Activated T-cell treated with anti-CD3 and anti-CD28 coated beads, Interleukin-2, amount 50 U/mL, for 24 hours (primary cell): Measurements from ENCODE around the gene PMF1.
A peak's percentile ranks its signal among the peaks of the same experiment; 100 is the strongest.

Experiments used
- DNase-seq: peaks from one replicate; pipeline ENCODE4 v3.0.0-alpha.2; 2020
- H3K27ac Mint-ChIP-seq: 2 replicates; pipeline ENCODE4 v1.8.0; 2020; ENCODE audit warnings: mild to moderate bottlenecking, mixed read lengths
- H3K27me3 Mint-ChIP-seq: 2 replicates; pipeline ENCODE4 v1.8.0; 2020; ENCODE audit warnings: mixed read lengths
- H3K36me3 Mint-ChIP-seq: 2 replicates; pipeline ENCODE4 v1.8.0; 2020; ENCODE audit warnings: low read depth, mixed read lengths
- H3K4me1 Mint-ChIP-seq: 2 replicates; pipeline ENCODE4 v1.8.0; 2020; ENCODE audit warnings: low read depth, mixed read lengths
- H3K4me3 Mint-ChIP-seq: 2 replicates; pipeline ENCODE4 v1.8.0; 2020; ENCODE audit warnings: mild to moderate bottlenecking, moderate library complexity, mixed read lengths
- H3K9me3 Mint-ChIP-seq: 2 replicates; pipeline ENCODE4 v1.8.0; 2020; ENCODE audit warnings: mixed read lengths

PMF1 gene

DNA sequence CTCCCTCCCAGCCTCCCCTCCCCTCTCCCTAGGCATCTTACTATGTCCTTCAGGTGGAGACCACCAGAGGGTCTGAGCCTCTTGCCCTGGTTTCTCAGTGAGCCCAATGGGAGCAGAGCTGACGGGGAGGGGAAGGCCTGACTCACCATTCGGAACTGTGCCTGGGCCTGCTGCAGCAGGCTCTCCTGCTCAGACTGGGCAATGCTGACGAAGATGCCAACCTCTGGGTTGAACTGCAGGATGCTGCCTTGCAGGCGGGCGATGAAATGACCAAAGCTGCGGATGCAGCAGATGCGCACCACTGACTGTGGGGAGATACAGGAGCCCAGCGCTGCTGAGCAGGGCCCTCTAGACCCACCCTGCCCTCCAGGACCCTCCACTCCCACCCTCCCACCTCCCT lies 46.1 kb downstream of the PMF1 start:
- no peaks in the 10 kb centered on the region for H3K27me3 Mint-ChIP-seq
- H3K4me3 Mint-ChIP-seq: no peak overlapping the region
- DNase-seq: no peak
- H3K36me3 Mint-ChIP-seq: peaks cover 85% of the 10 kb centered on the region
- H3K9me3 Mint-ChIP-seq: no peaks in the 10 kb centered on the region
- H3K4me1 Mint-ChIP-seq: peaks cover 14% of the 10 kb centered on the region
- no peak overlapping the region for H3K27ac Mint-ChIP-seq

- no peak for DNase-seq
- Mint-ChIP-seq H3K4me3 (no peak overlapping the region), H3K9me3 (no peaks in the 10 kb centered on the region), H3K27ac (no peak overlapping the region), H3K4me1 (peaks cover 15% of the 10 kb centered on the region), H3K27me3 (no peaks in the 10 kb centered on the region), H3K36me3 (peaks cover 88% of the 10 kb centered on the region)
These were observed 47.0 kb downstream of the PMF1 start for GRCh38 chr1:156259805-156260204.

DNA sequence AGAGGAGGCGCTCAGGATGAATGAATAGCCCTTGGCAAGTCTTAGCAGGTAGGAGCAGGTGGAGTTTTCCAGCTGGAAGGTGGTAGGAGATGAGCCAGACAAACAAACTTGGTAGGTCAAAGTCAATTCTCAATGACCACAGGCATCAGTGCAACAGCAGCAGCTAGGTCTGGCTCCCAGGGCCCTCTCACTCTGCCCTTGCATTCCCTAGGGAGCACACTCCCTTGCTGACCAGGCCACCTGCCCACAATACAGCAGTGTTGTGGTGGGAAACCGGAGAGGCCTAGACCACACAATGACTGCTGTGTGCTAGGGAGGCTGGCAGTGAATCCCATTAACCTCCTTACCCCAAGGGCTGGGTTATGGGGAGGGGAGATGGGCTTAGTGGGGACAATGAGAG lies 48.1 kb downstream of the PMF1 start:
- Mint-ChIP-seq H3K4me3 (no peak overlapping the region), H3K9me3 (no peaks in the 10 kb centered on the region), H3K27ac (peak overlapping the region; percentile 45), H3K4me1 (peaks cover 15% of the 10 kb centered on the region), H3K36me3 (peaks cover 96% of the 10 kb centered on the region), H3K27me3 (no peaks in the 10 kb centered on the region)
- DNase-seq: no peak

DNA sequence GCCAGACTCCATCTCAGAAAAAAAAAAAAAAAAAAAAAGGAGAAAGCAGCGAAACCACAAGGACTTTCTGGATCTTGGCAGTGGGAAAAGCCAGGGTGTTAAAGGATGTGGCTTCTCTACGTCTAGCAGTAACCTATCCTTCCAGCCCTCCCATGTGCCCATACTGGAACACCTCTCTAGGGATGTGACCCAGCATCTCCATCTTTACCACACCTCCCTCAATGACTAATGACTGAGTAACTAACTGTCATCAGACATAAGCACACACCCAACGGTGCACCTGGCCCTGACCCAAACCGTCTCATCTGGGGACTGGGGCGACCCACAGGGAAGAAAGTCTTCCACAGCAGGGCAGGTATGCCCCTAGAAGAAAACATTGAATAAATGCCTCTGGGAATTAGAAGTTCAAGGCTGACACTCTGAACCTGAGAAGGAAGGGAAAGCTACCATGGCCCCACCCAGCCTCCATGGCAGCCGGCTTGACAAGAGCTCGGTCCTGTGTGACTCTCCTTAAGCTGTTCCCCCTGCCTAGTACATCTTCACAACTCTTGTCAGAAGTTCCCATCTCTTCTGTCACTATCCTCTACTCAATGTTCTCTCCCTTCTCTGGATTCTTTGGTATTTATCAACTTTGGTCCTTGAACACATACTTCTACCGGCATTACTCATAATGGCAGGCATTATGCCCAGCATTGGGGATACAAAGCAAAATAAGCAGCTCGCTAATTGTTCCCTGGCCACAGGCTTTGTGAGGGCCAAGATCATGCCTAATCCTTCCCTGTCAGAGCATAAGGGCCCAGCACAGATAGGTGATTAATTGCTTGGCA lies 49.9 kb downstream of the PMF1 start:
- Mint-ChIP-seq H3K27me3 (no peaks in the 10 kb centered on the region), H3K36me3 (peaks cover 96% of the 10 kb centered on the region), H3K4me3 (no peak overlapping the region), H3K4me1 (peaks cover 15% of the 10 kb centered on the region), H3K27ac (peak overlapping the region; percentile 2), H3K9me3 (no peaks in the 10 kb centered on the region)
- no peak for DNase-seq

DNA sequence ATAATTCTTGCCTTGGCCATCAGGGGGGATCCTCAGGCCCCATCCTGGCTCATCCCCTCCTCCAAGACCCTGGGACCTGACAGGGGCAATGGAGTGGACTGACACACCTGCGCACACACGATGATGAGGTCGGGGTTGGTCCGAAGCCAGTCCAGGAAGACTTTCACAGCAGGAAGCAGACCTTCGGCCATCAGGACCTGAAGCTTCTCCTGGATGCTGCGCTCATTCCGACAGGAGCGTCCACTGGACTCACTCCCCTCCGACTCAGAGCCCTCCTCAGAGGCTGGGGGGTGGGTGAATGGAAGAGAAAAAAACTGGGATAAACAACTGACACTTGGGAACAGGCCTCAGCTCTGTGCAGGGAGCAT lies 50.5 kb downstream of the PMF1 start:
- H3K4me3 Mint-ChIP-seq: no peak overlapping the region
- H3K27me3 Mint-ChIP-seq: no peaks in the 10 kb centered on the region
- peaks cover 15% of the 10 kb centered on the region for H3K4me1 Mint-ChIP-seq
- no peak overlapping the region for H3K27ac Mint-ChIP-seq
- no peaks in the 10 kb centered on the region for H3K9me3 Mint-ChIP-seq
- no peak for DNase-seq
- H3K36me3 Mint-ChIP-seq: peaks cover 96% of the 10 kb centered on the region

DNA sequence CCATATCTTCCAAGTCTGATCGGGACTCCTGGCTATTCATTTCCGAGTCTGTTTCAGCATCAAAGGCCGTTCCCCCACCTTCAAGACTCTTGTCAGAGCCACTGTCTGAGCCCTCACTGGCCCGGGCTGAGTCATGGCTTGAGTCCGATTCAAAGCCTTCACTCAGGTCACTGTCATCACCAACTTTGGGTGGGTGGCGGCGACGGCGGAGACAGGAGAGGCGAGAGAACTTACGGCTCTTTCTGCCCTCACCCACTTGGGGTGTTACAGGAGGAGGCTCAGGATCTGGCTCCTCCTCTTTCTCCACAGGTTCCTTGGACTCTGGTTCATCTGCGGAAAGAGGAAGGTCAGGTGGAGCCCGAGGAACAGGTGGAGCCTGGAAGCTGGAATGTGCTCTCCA lies 53.2 kb downstream of the PMF1 start:
- Mint-ChIP-seq H3K4me3 (no peak overlapping the region), H3K27me3 (no peaks in the 10 kb centered on the region), H3K27ac (no peak overlapping the region), H3K4me1 (peaks cover 15% of the 10 kb centered on the region), H3K9me3 (no peaks in the 10 kb centered on the region), H3K36me3 (peaks cover 92% of the 10 kb centered on the region)
- no peak for DNase-seq

DNA sequence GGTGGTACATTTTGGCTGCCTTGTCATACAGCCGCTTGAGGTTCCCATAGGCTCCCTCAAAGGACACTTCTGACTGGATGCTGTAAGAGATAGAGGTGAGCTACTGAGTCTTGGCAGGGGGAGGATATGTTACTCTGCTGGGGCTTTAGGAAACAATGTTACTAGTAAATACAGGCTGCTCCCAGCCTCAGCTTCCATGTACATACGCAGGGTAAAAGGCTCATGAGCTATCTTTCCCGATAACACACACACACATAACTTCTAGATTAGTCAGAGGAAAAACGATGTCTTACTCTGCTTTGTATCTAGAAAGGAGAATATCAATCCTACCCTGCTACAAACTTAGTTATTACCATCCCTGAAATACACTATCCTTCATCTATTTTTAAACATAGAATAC lies 55.5 kb downstream of the PMF1 start:
- Mint-ChIP-seq H3K27me3 (no peaks in the 10 kb centered on the region), H3K4me1 (peaks cover 5% of the 10 kb centered on the region), H3K9me3 (no peaks in the 10 kb centered on the region), H3K36me3 (peaks cover 93% of the 10 kb centered on the region), H3K4me3 (no peak overlapping the region), H3K27ac (no peak overlapping the region)
- DNase-seq: no peak

DNA sequence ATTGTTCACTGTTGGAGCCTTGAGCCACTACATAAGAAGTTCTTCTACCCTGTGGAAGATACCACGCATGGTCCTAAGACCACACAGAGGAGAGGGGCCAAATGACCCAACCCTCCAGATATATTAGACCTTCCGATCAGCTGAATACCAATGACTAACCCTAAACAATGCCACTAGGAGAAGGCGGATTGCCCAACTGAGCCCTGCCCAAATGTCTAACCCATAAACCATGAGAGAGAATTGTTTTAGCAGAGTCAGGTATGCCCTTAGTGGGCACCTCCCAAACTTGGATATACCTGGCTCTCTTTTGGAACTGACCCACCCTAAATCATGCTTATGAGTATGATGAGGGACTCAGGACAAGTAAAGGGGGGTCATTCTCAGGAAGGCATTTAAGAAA lies 57.5 kb downstream of the PMF1 start:
- peaks cover 95% of the 10 kb centered on the region for H3K36me3 Mint-ChIP-seq
- no peaks in the 10 kb centered on the region for H3K9me3 Mint-ChIP-seq
- H3K27me3 Mint-ChIP-seq: no peaks in the 10 kb centered on the region
- H3K27ac Mint-ChIP-seq: no peak overlapping the region
- no peak overlapping the region for H3K4me3 Mint-ChIP-seq
- no peak for DNase-seq
- H3K4me1 Mint-ChIP-seq: no peaks in the 10 kb centered on the region

DNA sequence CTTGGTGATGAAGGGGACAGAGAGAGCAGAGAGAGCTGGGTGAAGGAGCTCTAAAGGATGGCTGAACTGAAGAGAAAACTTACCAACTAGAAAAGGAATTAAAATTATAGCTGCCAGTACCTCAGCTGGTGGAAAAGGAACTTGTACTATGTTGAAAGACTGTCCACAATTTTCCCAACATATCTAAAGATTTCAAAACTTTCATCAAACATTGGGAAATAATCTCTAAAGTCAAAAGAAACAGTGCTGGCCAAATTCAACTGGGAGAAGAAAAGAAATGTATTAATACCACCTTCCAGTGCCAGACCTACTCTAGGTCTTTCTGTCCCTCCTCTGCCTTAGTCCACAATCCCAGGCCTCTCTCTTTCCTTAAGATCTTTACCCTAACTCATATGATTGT lies 63.7 kb downstream of the PMF1 start:
- Mint-ChIP-seq H3K4me1 (peaks cover 20% of the 10 kb centered on the region), H3K27me3 (no peaks in the 10 kb centered on the region), H3K27ac (peak overlapping the region; percentile 29), H3K36me3 (peaks cover 99% of the 10 kb centered on the region), H3K4me3 (no peak overlapping the region), H3K9me3 (no peaks in the 10 kb centered on the region)
- no peak for DNase-seq

DNA sequence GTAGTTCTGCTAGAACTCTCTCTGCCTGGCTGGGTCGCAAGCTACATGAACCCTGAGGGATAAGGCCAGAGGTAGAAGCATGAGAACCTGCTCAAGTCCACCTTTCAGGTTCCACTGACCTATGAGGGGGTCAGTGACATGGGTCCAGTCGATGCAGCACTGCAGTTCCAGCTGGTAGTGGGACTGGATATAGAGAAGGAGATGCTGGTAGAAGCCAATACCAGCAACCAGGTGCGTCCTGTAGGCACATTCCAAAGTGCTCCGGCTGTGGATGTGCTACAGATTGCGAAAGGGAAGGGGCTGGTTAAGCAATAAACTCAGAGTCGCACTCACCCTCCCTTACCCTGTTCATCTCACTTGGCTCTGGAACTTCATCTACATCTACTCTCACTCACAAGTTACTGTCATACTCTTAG lies 64.2 kb downstream of the PMF1 start:
- H3K36me3 Mint-ChIP-seq: peaks cover 99% of the 10 kb centered on the region
- H3K4me3 Mint-ChIP-seq: no peak overlapping the region

DNA sequence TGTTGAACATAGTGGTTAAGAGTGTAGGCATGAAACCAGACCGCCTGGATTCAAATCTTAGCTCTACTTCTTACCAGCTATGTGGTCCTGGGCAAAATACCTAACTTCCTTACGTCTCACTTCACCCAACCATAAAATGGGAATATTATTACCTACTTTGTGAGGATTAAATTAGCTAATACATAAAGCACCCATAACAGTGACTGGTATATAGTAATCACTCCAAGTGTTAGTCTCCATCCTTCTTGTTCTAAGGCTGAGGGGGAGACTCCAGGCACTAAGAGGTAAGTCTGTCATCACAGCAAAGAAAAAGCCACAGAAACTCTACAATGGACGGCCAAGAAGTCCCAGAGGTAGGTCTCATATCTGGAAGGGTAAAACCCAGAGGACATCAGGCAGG lies 67.0 kb downstream of the PMF1 start:
- H3K4me3 Mint-ChIP-seq: peak overlapping the region; percentile 88
- no peaks in the 10 kb centered on the region for H3K27me3 Mint-ChIP-seq
- H3K36me3 Mint-ChIP-seq: peaks cover 85% of the 10 kb centered on the region
- DNase-seq: no peak
- H3K27ac Mint-ChIP-seq: peak overlapping the region; percentile 94
- peaks cover 36% of the 10 kb centered on the region for H3K4me1 Mint-ChIP-seq
- H3K9me3 Mint-ChIP-seq: no peaks in the 10 kb centered on the region

More for the DNA sequence above, 64.2 kb downstream of the PMF1 start:
- Mint-ChIP-seq H3K27me3 (no peaks in the 10 kb centered on the region), H3K4me1 (peaks cover 21% of the 10 kb centered on the region), H3K9me3 (no peaks in the 10 kb centered on the region), H3K27ac (no peak overlapping the region)
- no peak for DNase-seq

DNA sequence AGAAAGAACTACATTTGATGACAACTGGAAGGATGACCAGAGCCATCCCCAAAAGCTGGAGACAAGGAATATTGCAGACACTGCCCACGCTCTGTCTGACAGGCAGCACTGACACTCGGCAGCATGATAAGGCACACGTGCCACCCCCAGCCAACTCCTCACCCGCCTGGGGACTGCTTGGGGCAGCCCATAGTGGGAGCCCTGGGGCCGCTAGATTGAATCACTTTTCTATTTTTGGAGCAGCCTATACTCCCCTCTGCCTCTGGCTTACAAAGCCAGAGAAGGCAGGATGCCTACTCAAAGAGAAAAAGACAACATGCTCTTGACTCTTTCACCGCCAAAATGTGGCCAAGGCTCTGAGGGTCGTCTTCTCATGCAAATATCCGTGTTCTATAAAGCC lies 68.5 kb downstream of the PMF1 start:
- Mint-ChIP-seq H3K27me3 (no peaks in the 10 kb centered on the region), H3K27ac (peak overlapping the region; percentile 94), H3K4me1 (peaks cover 39% of the 10 kb centered on the region), H3K9me3 (no peaks in the 10 kb centered on the region), H3K36me3 (peaks cover 85% of the 10 kb centered on the region), H3K4me3 (peak overlapping the region; percentile 88)
- DNase-seq: peak; percentile 62

- H3K4me3 Mint-ChIP-seq: peak overlapping the region; percentile 88
- H3K4me1 Mint-ChIP-seq: peaks cover 39% of the 10 kb centered on the region
- no peaks in the 10 kb centered on the region for H3K27me3 Mint-ChIP-seq
- H3K36me3 Mint-ChIP-seq: peaks cover 83% of the 10 kb centered on the region
- no peaks in the 10 kb centered on the region for H3K9me3 Mint-ChIP-seq
- H3K27ac Mint-ChIP-seq: peak overlapping the region; percentile 94
- DNase-seq: peak; percentile 49
These were observed 69.1 kb downstream of the PMF1 start for GRCh38 chr1:156281693-156282478.

DNA sequence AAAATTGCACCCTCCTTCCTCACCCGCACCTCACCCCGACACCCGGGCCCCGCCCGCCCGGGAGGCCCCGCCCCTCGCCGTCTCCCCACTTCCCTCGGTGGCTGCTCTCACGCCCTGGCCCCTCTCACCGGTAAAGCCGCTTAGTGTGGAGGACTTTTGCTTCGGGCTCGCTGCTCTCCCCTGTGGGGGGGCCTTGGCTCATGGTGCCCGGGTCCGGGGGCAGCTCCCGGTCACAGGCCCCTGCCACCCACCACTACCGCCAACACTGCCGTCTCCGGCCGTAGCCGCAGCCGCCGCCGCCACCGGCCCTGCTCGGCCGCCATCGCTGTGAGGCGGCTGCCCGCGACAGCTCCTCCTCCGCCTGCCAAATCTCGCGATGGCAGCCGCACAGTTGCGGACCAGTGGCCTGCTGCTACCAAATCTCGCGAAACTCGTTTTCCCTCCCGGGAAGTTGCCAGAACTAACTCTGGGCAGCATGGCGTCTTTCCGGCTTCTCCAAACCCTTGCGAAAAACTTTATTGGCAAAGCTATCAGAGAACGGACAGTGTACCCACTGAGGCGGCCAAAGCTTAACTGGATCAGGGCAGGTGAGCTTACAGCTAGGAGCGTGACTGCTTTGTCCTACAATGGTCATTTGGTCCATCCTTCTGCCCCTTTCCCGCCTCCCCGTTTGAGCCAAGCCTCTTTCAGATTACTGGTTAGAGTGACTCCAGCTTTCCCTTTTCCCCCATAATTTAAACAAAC lies 69.8 kb downstream of the PMF1 start, which contains the start of gene SMG5:
Gene SMG5, minus strand, starts transcription at position 347 of the 744 bp plus-strand sequence. Its CDS starts 145 bp downstream, at position 202.
- peak; percentile 95 for DNase-seq
- no peaks in the 10 kb centered on the region for H3K9me3 Mint-ChIP-seq
- H3K36me3 Mint-ChIP-seq: peaks cover 75% of the 10 kb centered on the region
- peak within 1 kb of the TSS; percentile 88 for H3K4me3 Mint-ChIP-seq
- no peaks in the 10 kb centered on the region for H3K27me3 Mint-ChIP-seq
- H3K27ac Mint-ChIP-seq: peak within 1 kb of the TSS; percentile 94
- H3K4me1 Mint-ChIP-seq: peaks cover 39% of the 10 kb centered on the region
